Suprapubic skin (tissue), 4 donors: ENCODE data around the gene TMEM205.

Experiments
- CTCF ChIP-seq, 2 donors: fragments of 200-600 bp in 1 of 2; fragments of 450-650 bp in 1 of 2; sonication (generic) in 1 of 2; IDR thresholded peaks; one replicate each; pipeline ENCODE4 v1.5.1; 2016 to 2019; ENCODE audit warnings: antibody characterized with exemption in 2 of 2, mild to moderate bottlenecking in 1 of 2, moderate library complexity in 1 of 2
- EP300 ChIP-seq: sonication (generic); formaldehyde crosslinking; IDR thresholded peaks from one replicate; pipeline ENCODE4 v1.6.1; 2017; ENCODE audit warnings: antibody characterized with exemption
- POLR2AphosphoS5 ChIP-seq, 3 donors: sonication (generic); formaldehyde crosslinking; IDR thresholded peaks; one replicate each; pipeline ENCODE4 v1.6.1; 2017; ENCODE audit warnings: antibody characterized with exemption in 3 of 3

GRCh38 chr19:11365557-11366117 lies 19.6 kb upstream of the TMEM205 start:
- TF ChIP-seq POLR2AphosphoS5 (IDR thresholded peaks at IDR 0.05) (no peak), CTCF (IDR thresholded peaks at IDR 0.05) (no peak), EP300 (no peak)
